ENCODE measurements around the gene PRKAR2B. TPM values are rescaled to one million over a fixed set of nuclear protein-coding genes. Genes with fewer than 3 reads are reported as not detected.

The PRKAR2B gene
- total RNA-seq, 1 donor from 2014 or later: 258 TPM

- no peak for DNase-seq (ENCODE audit: low spot score)
Observed at GRCh38 chr7:107173691-107174406, 129.3 kb downstream of the PRKAR2B start.

- DNase-seq (ENCODE audit: low spot score): no peak
Observed at GRCh38 chr7:107179326-107180164, 135.0 kb downstream of the PRKAR2B start.

GRCh38 chr7:107180378-107180777, 135.9 kb downstream of the PRKAR2B start:
- no peak for DNase-seq (ENCODE audit: low spot score)

- DNase-seq (ENCODE audit: low spot score): no peak
Observed at GRCh38 chr7:107181172-107181571, 136.7 kb downstream of the PRKAR2B start.

- DNase-seq (ENCODE audit: low spot score): no peak
Observed at GRCh38 chr7:107185716-107186115, 141.2 kb downstream of the PRKAR2B start.

GRCh38 chr7:107186240-107186639, 141.7 kb downstream of the PRKAR2B start:
- no peak for DNase-seq (ENCODE audit: low spot score)

- DNase-seq (ENCODE audit: low spot score): no peak
Observed at GRCh38 chr7:107187774-107188173, 143.3 kb downstream of the PRKAR2B start.

- no peak for DNase-seq (ENCODE audit: low spot score)
Observed at GRCh38 chr7:107190090-107190489, 145.6 kb downstream of the PRKAR2B start.

- no peak for DNase-seq (ENCODE audit: low spot score)
Observed at GRCh38 chr7:107194052-107194451, 149.5 kb downstream of the PRKAR2B start.

- DNase-seq (ENCODE audit: low spot score): no peak
Observed at GRCh38 chr7:107196834-107197610, 152.5 kb downstream of the PRKAR2B start.

GRCh38 chr7:107201795-107202450, 157.4 kb downstream of the PRKAR2B start:
- DNase-seq (ENCODE audit: low spot score): no peak

GRCh38 chr7:107203607-107204006, 159.1 kb downstream of the PRKAR2B start:
- no peak for DNase-seq (ENCODE audit: low spot score)

- no peak for DNase-seq (ENCODE audit: low spot score)
Observed at GRCh38 chr7:107206136-107206535, 161.6 kb downstream of the PRKAR2B start.

- no peak for DNase-seq (ENCODE audit: low spot score)
Observed at GRCh38 chr7:107206706-107207105, 162.2 kb downstream of the PRKAR2B start.

- no peak for DNase-seq (ENCODE audit: low spot score)
Observed at GRCh38 chr7:107207459-107207858, 163.0 kb downstream of the PRKAR2B start.

- no peak for DNase-seq (ENCODE audit: low spot score)
Observed at GRCh38 chr7:107208024-107208521, 163.6 kb downstream of the PRKAR2B start.

- no peak for DNase-seq (ENCODE audit: low spot score)
Observed at GRCh38 chr7:107208563-107208962, 164.1 kb downstream of the PRKAR2B start.

- no peak for DNase-seq (ENCODE audit: low spot score)
Observed at GRCh38 chr7:107209565-107209964, 165.1 kb downstream of the PRKAR2B start.

- no peak for DNase-seq (ENCODE audit: low spot score)
Observed at GRCh38 chr7:107210400-107210799, 165.9 kb downstream of the PRKAR2B start.

All from mesenteric fat pad (tissue), 1 donor.